ENCODE measurements around the gene SLC8A1.

The SLC8A1 gene

DNA sequence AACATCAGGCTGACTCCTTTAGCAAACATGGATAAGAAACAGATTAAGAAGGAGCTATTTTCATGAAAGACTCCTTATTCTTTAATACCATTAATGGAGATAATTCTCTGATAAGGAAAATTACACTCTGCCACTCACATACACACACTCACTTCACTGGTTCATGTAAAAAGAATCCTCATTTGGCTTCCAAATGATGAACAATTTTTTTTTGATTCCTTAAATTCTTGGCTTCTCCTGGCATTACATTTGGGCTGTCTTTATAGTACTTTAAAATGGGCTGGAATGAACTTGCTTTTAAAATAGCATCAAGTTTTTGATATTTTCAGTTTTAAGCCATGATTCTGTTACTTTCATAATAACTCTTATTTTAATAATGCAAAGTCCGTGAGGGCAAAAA is 328.6 kb downstream of the SLC8A1 start:
- H3K4me1 ChIP-seq (ENCODE audit: control insufficient read depth, insufficient read depth, low read length): no peaks in the 10 kb centered on the region
- no peaks in the 10 kb centered on the region for H3K27me3 ChIP-seq (ENCODE audit: control insufficient read depth, insufficient read depth, low read length)
- no peaks in the 10 kb centered on the region for H3K9me3 ChIP-seq (ENCODE audit: control insufficient read depth, insufficient read depth, low read length)
- H3K36me3 ChIP-seq (ENCODE audit: control insufficient read depth, insufficient read depth, low read length): no peaks in the 10 kb centered on the region
- H3K4me3 ChIP-seq (ENCODE audit: low read depth, low read length): no peak overlapping the region
- H3K9ac ChIP-seq (ENCODE audit: low read depth, low read length): no peak overlapping the region

DNA sequence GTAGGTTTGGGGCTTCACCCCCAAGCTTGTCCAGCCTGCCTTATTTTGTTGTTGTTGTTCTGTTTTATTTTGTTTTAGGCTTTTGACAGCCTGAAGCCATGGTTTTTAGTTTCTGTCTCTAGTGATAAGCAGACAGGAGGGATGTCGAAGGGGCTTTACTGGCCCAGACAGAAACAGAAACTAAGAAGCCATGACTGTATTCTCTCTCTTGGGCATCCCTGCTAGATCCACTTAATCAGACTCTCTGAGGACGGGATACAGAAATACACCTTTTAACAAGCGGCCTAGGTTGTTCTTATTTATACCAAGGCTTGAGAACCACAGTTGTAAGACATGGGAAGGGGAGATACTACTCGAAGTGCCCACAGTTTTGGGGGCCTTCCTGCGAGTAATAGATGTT is 330.9 kb downstream of the SLC8A1 start:
- H3K9ac ChIP-seq (ENCODE audit: low read depth, low read length): no peak overlapping the region

DNA sequence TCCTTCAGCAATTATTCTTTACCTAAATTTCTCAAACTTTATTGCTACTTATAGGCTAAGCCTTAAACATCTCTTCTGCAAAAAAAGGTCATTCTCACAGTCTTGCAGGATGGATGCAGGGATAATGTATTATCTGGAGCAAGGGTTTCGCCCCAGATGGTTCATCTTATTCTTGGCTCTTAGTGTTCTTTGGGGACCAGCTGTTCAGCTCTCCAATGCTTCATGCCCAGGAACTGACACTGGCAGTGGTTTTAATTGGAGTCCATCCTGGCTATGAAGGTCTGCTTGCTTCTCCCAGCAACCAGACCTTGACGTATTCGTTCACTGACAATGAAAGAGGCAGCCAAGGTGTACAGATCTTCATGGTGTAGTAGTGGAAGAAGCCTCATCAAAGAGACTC is 331.9 kb downstream of the SLC8A1 start:
- H3K4me3 ChIP-seq (ENCODE audit: low read depth, low read length): no peak overlapping the region
- H3K36me3 ChIP-seq (ENCODE audit: control insufficient read depth, insufficient read depth, low read length): no peaks in the 10 kb centered on the region
- no peak overlapping the region for H3K9ac ChIP-seq (ENCODE audit: low read depth, low read length)
- H3K9me3 ChIP-seq (ENCODE audit: control insufficient read depth, insufficient read depth, low read length): no peaks in the 10 kb centered on the region
- H3K27me3 ChIP-seq (ENCODE audit: control insufficient read depth, insufficient read depth, low read length): no peaks in the 10 kb centered on the region
- no peaks in the 10 kb centered on the region for H3K4me1 ChIP-seq (ENCODE audit: control insufficient read depth, insufficient read depth, low read length)

More for the DNA sequence above, 330.9 kb downstream of the SLC8A1 start:
- H3K4me1 ChIP-seq (ENCODE audit: control insufficient read depth, insufficient read depth, low read length): no peaks in the 10 kb centered on the region
- H3K27me3 ChIP-seq (ENCODE audit: control insufficient read depth, insufficient read depth, low read length): no peaks in the 10 kb centered on the region
- no peaks in the 10 kb centered on the region for H3K9me3 ChIP-seq (ENCODE audit: control insufficient read depth, insufficient read depth, low read length)
- H3K4me3 ChIP-seq (ENCODE audit: low read depth, low read length): no peak overlapping the region
- H3K36me3 ChIP-seq (ENCODE audit: control insufficient read depth, insufficient read depth, low read length): no peaks in the 10 kb centered on the region

DNA sequence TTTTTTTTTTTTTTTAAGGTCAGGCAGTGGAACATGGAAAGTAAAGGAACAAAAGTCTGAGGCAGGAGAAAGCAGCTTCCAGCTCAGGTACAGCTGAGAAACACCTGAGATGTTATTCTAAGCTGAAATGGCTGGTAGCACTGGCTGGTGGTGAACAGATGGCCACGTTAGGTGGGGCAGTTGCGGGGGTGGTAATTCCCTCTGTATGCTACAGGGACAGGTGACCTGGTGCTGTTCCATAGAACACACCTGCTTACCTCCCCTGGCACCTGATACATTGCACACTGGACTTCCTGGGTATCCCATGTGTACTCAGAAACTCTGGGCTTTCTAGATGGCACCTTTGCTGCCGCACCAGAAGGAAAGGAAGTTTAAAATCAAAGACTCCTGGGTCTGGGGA is 333.3 kb downstream of the SLC8A1 start:
- Histone ChIP-seq H3K4me1 (ENCODE audit: control insufficient read depth, insufficient read depth, low read length) (no peaks in the 10 kb centered on the region), H3K27me3 (ENCODE audit: control insufficient read depth, insufficient read depth, low read length) (no peaks in the 10 kb centered on the region), H3K9ac (ENCODE audit: low read depth, low read length) (no peak overlapping the region), H3K4me3 (ENCODE audit: low read depth, low read length) (no peak overlapping the region), H3K9me3 (ENCODE audit: control insufficient read depth, insufficient read depth, low read length) (no peaks in the 10 kb centered on the region), H3K36me3 (ENCODE audit: control insufficient read depth, insufficient read depth, low read length) (no peaks in the 10 kb centered on the region)

DNA sequence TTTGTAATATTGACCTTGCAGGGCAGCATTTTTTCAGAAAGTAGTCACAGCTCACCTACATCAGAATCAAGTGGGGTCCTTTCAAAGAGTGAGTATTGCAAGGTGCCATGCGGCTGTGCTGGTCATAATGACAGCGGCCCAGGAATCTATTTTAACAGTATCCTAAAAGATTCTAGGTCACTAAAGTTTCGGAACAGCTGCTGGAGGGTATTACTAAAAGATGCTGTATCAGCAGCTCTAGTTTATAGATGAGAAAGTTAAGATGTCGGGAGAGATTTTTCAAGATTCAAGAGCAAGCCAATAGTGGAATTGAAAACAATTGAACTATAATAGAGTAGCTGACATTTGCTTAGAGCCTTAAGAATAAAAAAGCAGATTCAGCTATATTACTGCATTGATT is 336.0 kb downstream of the SLC8A1 start:
- H3K36me3 ChIP-seq (ENCODE audit: control insufficient read depth, insufficient read depth, low read length): no peaks in the 10 kb centered on the region

DNA sequence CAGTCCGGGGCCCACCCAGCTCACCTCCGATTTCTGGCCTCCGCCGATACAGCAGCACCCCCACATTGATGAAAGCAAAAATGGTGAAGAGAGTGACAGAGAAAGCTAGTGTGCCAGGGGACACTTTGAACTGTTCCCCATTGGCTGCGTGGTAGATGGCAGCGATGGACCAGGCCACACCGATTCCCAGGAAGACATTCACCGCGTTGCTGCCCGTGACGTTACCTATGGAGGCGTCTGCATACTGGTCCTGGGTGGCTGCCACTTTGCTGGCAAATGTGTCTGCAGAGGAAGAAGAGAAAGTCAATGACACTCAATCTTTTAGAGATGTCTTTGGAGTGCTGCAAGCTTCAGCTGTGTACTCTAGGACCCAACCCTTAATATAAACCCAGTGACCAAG is 336.5 kb downstream of the SLC8A1 start:
- H3K27me3 ChIP-seq (ENCODE audit: control insufficient read depth, insufficient read depth, low read length): no peaks in the 10 kb centered on the region
- H3K4me3 ChIP-seq (ENCODE audit: low read depth, low read length): no peak overlapping the region
- no peak overlapping the region for H3K9ac ChIP-seq (ENCODE audit: low read depth, low read length)
- no peaks in the 10 kb centered on the region for H3K4me1 ChIP-seq (ENCODE audit: control insufficient read depth, insufficient read depth, low read length)
- no peaks in the 10 kb centered on the region for H3K9me3 ChIP-seq (ENCODE audit: control insufficient read depth, insufficient read depth, low read length)
- no peaks in the 10 kb centered on the region for H3K36me3 ChIP-seq (ENCODE audit: control insufficient read depth, insufficient read depth, low read length)

More for the DNA sequence above, 336.0 kb downstream of the SLC8A1 start:
- Histone ChIP-seq H3K4me1 (ENCODE audit: control insufficient read depth, insufficient read depth, low read length) (no peaks in the 10 kb centered on the region), H3K27me3 (ENCODE audit: control insufficient read depth, insufficient read depth, low read length) (no peaks in the 10 kb centered on the region), H3K4me3 (ENCODE audit: low read depth, low read length) (no peak overlapping the region), H3K9me3 (ENCODE audit: control insufficient read depth, insufficient read depth, low read length) (no peaks in the 10 kb centered on the region), H3K9ac (ENCODE audit: low read depth, low read length) (no peak overlapping the region)

DNA sequence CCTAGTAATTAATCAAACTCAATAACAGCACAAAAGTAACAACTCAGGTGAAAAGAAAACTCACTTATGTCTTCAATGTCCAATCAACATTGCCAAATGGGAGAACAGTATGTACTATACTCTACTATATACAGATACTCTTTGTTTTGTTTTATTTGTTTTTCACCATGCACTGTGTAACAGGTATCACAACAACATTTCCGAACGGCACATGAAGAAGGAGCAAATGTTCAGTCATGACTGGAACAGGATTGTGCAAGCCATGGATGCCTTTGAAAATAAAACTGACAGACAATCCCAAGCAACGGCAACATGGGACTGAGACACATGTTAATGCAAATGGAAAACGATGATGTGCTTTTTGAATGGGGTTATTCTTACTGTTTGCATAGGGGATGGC is 337.9 kb downstream of the SLC8A1 start:
- no peak overlapping the region for H3K4me3 ChIP-seq (ENCODE audit: low read depth, low read length)
- H3K36me3 ChIP-seq (ENCODE audit: control insufficient read depth, insufficient read depth, low read length): no peaks in the 10 kb centered on the region
- no peak overlapping the region for H3K9ac ChIP-seq (ENCODE audit: low read depth, low read length)
- H3K4me1 ChIP-seq (ENCODE audit: control insufficient read depth, insufficient read depth, low read length): no peaks in the 10 kb centered on the region
- H3K9me3 ChIP-seq (ENCODE audit: control insufficient read depth, insufficient read depth, low read length): no peaks in the 10 kb centered on the region
- no peaks in the 10 kb centered on the region for H3K27me3 ChIP-seq (ENCODE audit: control insufficient read depth, insufficient read depth, low read length)

DNA sequence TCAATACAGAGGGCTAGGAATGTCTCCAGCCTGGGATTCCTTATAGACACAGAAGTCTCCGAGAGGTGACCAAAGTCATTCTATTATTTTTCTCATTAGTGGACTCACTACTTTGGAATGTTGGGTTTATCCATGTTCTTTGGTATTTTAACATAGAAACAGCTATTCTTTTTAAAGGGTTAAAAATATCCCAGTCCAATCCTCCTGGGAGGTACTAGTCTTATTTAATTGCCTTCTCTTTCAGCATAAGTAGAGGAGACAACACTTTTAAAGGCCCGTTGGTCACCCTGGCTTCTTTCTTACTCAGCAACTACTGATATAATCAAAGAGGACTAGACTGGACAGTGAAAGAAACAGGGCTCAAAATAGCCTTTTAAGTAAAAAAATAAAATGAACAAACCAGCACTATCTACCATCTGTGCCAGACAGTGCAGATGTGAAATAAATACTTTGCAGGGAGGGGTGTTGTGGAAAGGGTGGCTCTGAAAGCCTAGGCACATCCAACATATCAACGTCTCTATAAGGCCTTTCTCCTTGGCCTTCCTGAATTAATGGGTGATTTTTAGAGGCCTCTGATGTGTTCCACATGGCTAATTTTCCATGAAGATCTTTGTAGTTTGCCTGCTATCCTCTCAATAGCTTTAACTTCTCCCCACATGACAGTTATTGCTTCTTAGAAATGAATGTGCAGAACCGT is 338.5 kb downstream of the SLC8A1 start:
- Histone ChIP-seq H3K36me3 (ENCODE audit: control insufficient read depth, insufficient read depth, low read length) (no peaks in the 10 kb centered on the region), H3K4me1 (ENCODE audit: control insufficient read depth, insufficient read depth, low read length) (no peaks in the 10 kb centered on the region), H3K27me3 (ENCODE audit: control insufficient read depth, insufficient read depth, low read length) (no peaks in the 10 kb centered on the region), H3K9me3 (ENCODE audit: control insufficient read depth, insufficient read depth, low read length) (no peaks in the 10 kb centered on the region), H3K4me3 (ENCODE audit: low read depth, low read length) (no peak overlapping the region), H3K9ac (ENCODE audit: low read depth, low read length) (no peak overlapping the region)

DNA sequence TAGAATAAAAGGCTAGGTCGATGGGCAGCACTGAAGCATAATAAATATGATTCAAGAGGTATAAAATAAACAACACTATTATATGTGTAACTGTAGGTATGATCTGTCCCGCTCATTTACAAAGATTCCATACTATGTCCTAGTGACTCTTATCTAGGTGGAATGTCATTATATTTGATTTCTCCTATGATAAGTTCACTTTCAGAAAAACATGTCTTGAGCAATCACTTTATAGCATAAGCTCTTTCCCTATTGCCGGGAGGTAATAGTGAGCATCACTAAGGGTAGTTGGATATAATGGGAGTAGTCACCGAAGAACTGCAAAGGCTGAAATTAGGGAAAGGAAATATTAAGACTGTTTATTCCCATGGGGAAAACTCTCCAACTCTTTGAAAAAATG is 342.5 kb downstream of the SLC8A1 start:
- Histone ChIP-seq H3K9me3 (ENCODE audit: control insufficient read depth, insufficient read depth, low read length) (no peaks in the 10 kb centered on the region), H3K4me1 (ENCODE audit: control insufficient read depth, insufficient read depth, low read length) (no peaks in the 10 kb centered on the region), H3K27me3 (ENCODE audit: control insufficient read depth, insufficient read depth, low read length) (no peaks in the 10 kb centered on the region), H3K4me3 (ENCODE audit: low read depth, low read length) (no peak overlapping the region), H3K9ac (ENCODE audit: low read depth, low read length) (no peak overlapping the region), H3K36me3 (ENCODE audit: control insufficient read depth, insufficient read depth, low read length) (no peaks in the 10 kb centered on the region)

DNA sequence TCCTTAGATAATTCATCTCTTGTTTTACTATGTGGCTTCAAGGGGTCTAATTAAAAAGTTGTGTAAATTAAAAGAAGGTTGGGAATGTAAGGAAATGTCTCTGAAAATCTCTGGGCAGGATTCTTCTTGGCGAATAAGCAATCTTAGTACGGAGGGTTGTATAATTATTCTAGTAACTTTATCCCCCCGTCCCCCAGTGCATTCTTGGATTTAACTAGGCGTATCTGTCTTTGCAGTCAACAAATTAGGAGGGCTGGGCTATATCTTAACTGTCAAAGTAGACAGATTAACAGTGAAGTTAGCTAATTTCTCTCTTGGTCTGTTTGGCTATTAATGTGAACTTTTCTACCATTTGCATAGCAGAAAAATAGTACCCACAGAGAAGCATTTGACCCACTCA is 343.0 kb downstream of the SLC8A1 start:
- Histone ChIP-seq H3K36me3 (ENCODE audit: control insufficient read depth, insufficient read depth, low read length) (no peaks in the 10 kb centered on the region), H3K4me3 (ENCODE audit: low read depth, low read length) (no peak overlapping the region)

DNA sequence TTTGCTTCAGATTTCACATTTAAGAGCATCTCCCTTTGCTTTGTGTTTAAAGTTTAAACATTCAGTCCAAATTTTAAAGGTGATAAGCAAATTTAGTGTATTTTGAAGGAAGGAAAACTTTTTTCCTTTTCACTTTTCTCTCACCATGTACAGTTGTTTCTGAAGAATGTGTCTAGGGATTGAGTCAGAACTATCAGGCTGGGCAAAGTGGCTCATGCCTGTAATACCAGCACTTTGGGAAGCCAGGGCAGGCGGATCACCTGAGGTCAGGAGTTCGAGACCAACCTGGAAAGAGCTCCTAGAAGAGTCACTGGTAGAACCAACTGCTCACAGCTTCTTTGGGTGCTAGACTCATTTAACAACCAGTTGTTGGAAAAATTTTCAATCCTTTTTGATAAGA is 345.8 kb downstream of the SLC8A1 start:
- Histone ChIP-seq H3K4me3 (ENCODE audit: low read depth, low read length) (no peak overlapping the region), H3K9ac (ENCODE audit: low read depth, low read length) (no peak overlapping the region), H3K4me1 (ENCODE audit: control insufficient read depth, insufficient read depth, low read length) (peaks cover 4% of the 10 kb centered on the region)

More for the DNA sequence above, 343.0 kb downstream of the SLC8A1 start:
- no peaks in the 10 kb centered on the region for H3K27me3 ChIP-seq (ENCODE audit: control insufficient read depth, insufficient read depth, low read length)
- no peaks in the 10 kb centered on the region for H3K4me1 ChIP-seq (ENCODE audit: control insufficient read depth, insufficient read depth, low read length)
- no peaks in the 10 kb centered on the region for H3K9me3 ChIP-seq (ENCODE audit: control insufficient read depth, insufficient read depth, low read length)
- no peak overlapping the region for H3K9ac ChIP-seq (ENCODE audit: low read depth, low read length)

DNA sequence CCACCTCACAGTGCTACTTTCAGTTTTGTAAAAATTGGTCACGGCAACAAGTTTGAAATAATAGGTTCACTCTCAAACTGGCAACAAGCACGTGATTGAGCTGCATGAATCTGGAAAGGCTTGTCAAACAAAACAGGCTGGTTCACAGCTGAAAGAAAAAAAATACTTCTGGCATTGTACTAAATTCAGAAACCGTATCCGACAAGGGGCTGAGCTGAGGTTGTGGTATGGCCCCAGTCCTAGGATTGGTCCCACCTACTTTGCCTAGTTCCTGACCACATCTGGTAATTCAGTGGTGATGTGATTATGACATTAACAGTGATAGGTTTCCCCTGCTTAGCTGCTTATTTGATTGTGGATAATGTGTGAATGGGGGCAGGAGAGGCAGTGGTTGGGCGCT is 346.3 kb downstream of the SLC8A1 start:
- H3K27me3 ChIP-seq (ENCODE audit: control insufficient read depth, insufficient read depth, low read length): no peaks in the 10 kb centered on the region
- peaks cover 4% of the 10 kb centered on the region for H3K4me1 ChIP-seq (ENCODE audit: control insufficient read depth, insufficient read depth, low read length)
- H3K9ac ChIP-seq (ENCODE audit: low read depth, low read length): no peak overlapping the region
- no peaks in the 10 kb centered on the region for H3K36me3 ChIP-seq (ENCODE audit: control insufficient read depth, insufficient read depth, low read length)
- no peaks in the 10 kb centered on the region for H3K9me3 ChIP-seq (ENCODE audit: control insufficient read depth, insufficient read depth, low read length)
- no peak overlapping the region for H3K4me3 ChIP-seq (ENCODE audit: low read depth, low read length)

More for the DNA sequence above, 345.8 kb downstream of the SLC8A1 start:
- Histone ChIP-seq H3K27me3 (ENCODE audit: control insufficient read depth, insufficient read depth, low read length) (no peaks in the 10 kb centered on the region), H3K36me3 (ENCODE audit: control insufficient read depth, insufficient read depth, low read length) (no peaks in the 10 kb centered on the region), H3K9me3 (ENCODE audit: control insufficient read depth, insufficient read depth, low read length) (no peaks in the 10 kb centered on the region)
